HG03521 (cell line): ENCODE data around the gene BRD7.

Experiments
- ATAC-seq: cut with Tn5 transposase; IDR thresholded peaks from one replicate; pipeline ENCODE4 v1.9.1; 2021; ENCODE audit warnings: mild to moderate bottlenecking, moderate library complexity; ENCODE audit not compliant: unreplicated experiment

The BRD7 gene

GRCh38 chr16:50275428-50276325 lies 93.1 kb downstream of the BRD7 start:
- no peak for ATAC-seq

- no peak for ATAC-seq
Measured at GRCh38 chr16:50275098-50275415, 93.7 kb downstream of the BRD7 start.

- peak; percentile 40 for ATAC-seq
Measured at GRCh38 chr16:50274326-50275097, 94.3 kb downstream of the BRD7 start.

- peak; percentile 62 for ATAC-seq
Measured at GRCh38 chr16:50273888-50274325, 94.9 kb downstream of the BRD7 start.

GRCh38 chr16:50273382-50273690 lies 95.5 kb downstream of the BRD7 start:
- ATAC-seq = no peak

- ATAC-seq = no peak
Measured at GRCh38 chr16:50272687-50273381, 96.0 kb downstream of the BRD7 start.

GRCh38 chr16:50272111-50272571 lies 96.6 kb downstream of the BRD7 start:
- no peak for ATAC-seq

- no peak for ATAC-seq
Measured at GRCh38 chr16:50271148-50272041, 97.4 kb downstream of the BRD7 start.

- ATAC-seq = no peak
Measured at GRCh38 chr16:50270510-50271147, 98.2 kb downstream of the BRD7 start.

- ATAC-seq = no peak
Measured at GRCh38 chr16:50269769-50270509, 98.8 kb downstream of the BRD7 start.

- ATAC-seq = no peak
Measured at GRCh38 chr16:50269061-50269705, 99.6 kb downstream of the BRD7 start.

GRCh38 chr16:50268352-50268751 lies 100.4 kb downstream of the BRD7 start:
- ATAC-seq = no peak

- no peak for ATAC-seq
Measured at GRCh38 chr16:50267651-50268050, 101.1 kb downstream of the BRD7 start.

GRCh38 chr16:50267151-50267631 lies 101.6 kb downstream of the BRD7 start:
- no peak for ATAC-seq

- ATAC-seq = peak; percentile 82
Measured at GRCh38 chr16:50266337-50267091, 102.3 kb downstream of the BRD7 start, which contains the start of gene ADCY7. Gene ADCY7 (plus strand): TSS chr16:50266551. CDS start chr16:50288180, 21,629 bp downstream.
